ENCODE measurements around the gene IMP4.

Gene IMP4

GRCh38 chr2:130347220-130347925 is 4.7 kb downstream of the IMP4 start:
- Histone ChIP-seq H3K4me3 (ENCODE audit: low read depth in 1 of 2, low read length in 2 of 2) (no peak overlapping the region), H3K4me1 (ENCODE audit: insufficient read depth, low read length) (peaks cover 7% of the 10 kb centered on the region), H3K27ac (ENCODE audit: low read depth, low read length) (no peak overlapping the region), H3K9ac (ENCODE audit: low read length) (no peak overlapping the region), H3K9me3 (ENCODE audit: low read length) (no peaks in the 10 kb centered on the region), H3K36me3 (ENCODE audit: insufficient read depth, low read length) (peaks cover 37% of the 10 kb centered on the region), H3K27me3 (ENCODE audit: control insufficient read depth in 1 of 2, insufficient read depth in 2 of 2, low read length in 2 of 2) (no peaks in the 10 kb centered on the region)

GRCh38 chr2:130349174-130349573 is 6.5 kb downstream of the IMP4 start:
- Histone ChIP-seq H3K27ac (ENCODE audit: low read depth, low read length) (no peak overlapping the region), H3K4me3 (ENCODE audit: low read depth in 1 of 2, low read length in 2 of 2) (no peak overlapping the region), H3K9ac (ENCODE audit: low read length) (no peak overlapping the region), H3K27me3 (ENCODE audit: control insufficient read depth in 1 of 2, insufficient read depth in 2 of 2, low read length in 2 of 2) (no peaks in the 10 kb centered on the region), H3K36me3 (ENCODE audit: insufficient read depth, low read length) (peaks cover 37% of the 10 kb centered on the region), H3K4me1 (ENCODE audit: insufficient read depth, low read length) (peaks cover 8% of the 10 kb centered on the region), H3K9me3 (ENCODE audit: low read length) (no peaks in the 10 kb centered on the region)

GRCh38 chr2:130351711-130352110 is 9.0 kb downstream of the IMP4 start:
- peaks cover 21% of the 10 kb centered on the region for H3K4me1 ChIP-seq (ENCODE audit: insufficient read depth, low read length)
- H3K27ac ChIP-seq (ENCODE audit: low read depth, low read length): no peak overlapping the region
- peaks cover 14% of the 10 kb centered on the region for H3K36me3 ChIP-seq (ENCODE audit: insufficient read depth, low read length)
- H3K27me3 ChIP-seq (ENCODE audit: control insufficient read depth in 1 of 2, insufficient read depth in 2 of 2, low read length in 2 of 2): no peaks in the 10 kb centered on the region
- no peaks in the 10 kb centered on the region for H3K9me3 ChIP-seq (ENCODE audit: low read length)
- no peak overlapping the region for H3K4me3 ChIP-seq (ENCODE audit: low read depth in 1 of 2, low read length in 2 of 2)
- no peak overlapping the region for H3K9ac ChIP-seq (ENCODE audit: low read length)

- Histone ChIP-seq H3K36me3 (ENCODE audit: insufficient read depth, low read length) (peaks cover 8% of the 10 kb centered on the region), H3K9me3 (ENCODE audit: low read length) (no peaks in the 10 kb centered on the region), H3K4me1 (ENCODE audit: insufficient read depth, low read length) (peaks cover 25% of the 10 kb centered on the region), H3K9ac (ENCODE audit: low read length) (no peak overlapping the region), H3K27ac (ENCODE audit: low read depth, low read length) (no peak overlapping the region), H3K4me3 (ENCODE audit: low read depth in 1 of 2, low read length in 2 of 2) (no peak overlapping the region), H3K27me3 (ENCODE audit: control insufficient read depth in 1 of 2, insufficient read depth in 2 of 2, low read length in 2 of 2) (no peaks in the 10 kb centered on the region)
These were observed 9.5 kb downstream of the IMP4 start for GRCh38 chr2:130352237-130352636.

- Histone ChIP-seq H3K9me3 (ENCODE audit: low read length) (no peaks in the 10 kb centered on the region), H3K4me1 (ENCODE audit: insufficient read depth, low read length) (peaks cover 25% of the 10 kb centered on the region), H3K9ac (ENCODE audit: low read length) (no peak overlapping the region), H3K27me3 (ENCODE audit: control insufficient read depth in 1 of 2, insufficient read depth in 2 of 2, low read length in 2 of 2) (no peaks in the 10 kb centered on the region), H3K27ac (ENCODE audit: low read depth, low read length) (no peak overlapping the region), H3K36me3 (ENCODE audit: insufficient read depth, low read length) (no peaks in the 10 kb centered on the region), H3K4me3 (ENCODE audit: low read depth in 1 of 2, low read length in 2 of 2) (no peak overlapping the region)
These were observed 10.8 kb downstream of the IMP4 start for GRCh38 chr2:130353291-130354138.

- peaks cover 25% of the 10 kb centered on the region for H3K4me1 ChIP-seq (ENCODE audit: insufficient read depth, low read length)
- H3K36me3 ChIP-seq (ENCODE audit: insufficient read depth, low read length): no peaks in the 10 kb centered on the region
- H3K9me3 ChIP-seq (ENCODE audit: low read length): no peaks in the 10 kb centered on the region
- no peaks in the 10 kb centered on the region for H3K27me3 ChIP-seq (ENCODE audit: control insufficient read depth in 1 of 2, insufficient read depth in 2 of 2, low read length in 2 of 2)
- H3K9ac ChIP-seq (ENCODE audit: low read length): no peak overlapping the region
- H3K4me3 ChIP-seq (ENCODE audit: low read depth in 1 of 2, low read length in 2 of 2): no peak overlapping the region
- H3K27ac ChIP-seq (ENCODE audit: low read depth, low read length): no peak overlapping the region
These were observed 11.4 kb downstream of the IMP4 start for GRCh38 chr2:130354139-130354428.

- Histone ChIP-seq H3K9me3 (ENCODE audit: low read length) (no peaks in the 10 kb centered on the region), H3K4me1 (ENCODE audit: insufficient read depth, low read length) (peaks cover 25% of the 10 kb centered on the region), H3K27ac (ENCODE audit: low read depth, low read length) (peak overlapping the region; percentile 70), H3K27me3 (ENCODE audit: control insufficient read depth in 1 of 2, insufficient read depth in 2 of 2, low read length in 2 of 2) (no peaks in the 10 kb centered on the region), H3K4me3 (ENCODE audit: low read depth in 1 of 2, low read length in 2 of 2) (peak overlapping the region; percentile 59 to 86), H3K36me3 (ENCODE audit: insufficient read depth, low read length) (no peaks in the 10 kb centered on the region), H3K9ac (ENCODE audit: low read length) (no peak overlapping the region)
These were observed 12.5 kb downstream of the IMP4 start for GRCh38 chr2:130355172-130355577.

- Histone ChIP-seq H3K36me3 (ENCODE audit: insufficient read depth, low read length) (no peaks in the 10 kb centered on the region), H3K27me3 (ENCODE audit: control insufficient read depth in 1 of 2, insufficient read depth in 2 of 2, low read length in 2 of 2) (no peaks in the 10 kb centered on the region), H3K4me3 (ENCODE audit: low read depth in 1 of 2, low read length in 2 of 2) (peak within 1 kb of the TSS; percentile 59 to 86), H3K27ac (ENCODE audit: low read depth, low read length) (peak within 1 kb of the TSS; percentile 70), H3K9ac (ENCODE audit: low read length) (no peak within 1 kb of the TSS), H3K4me1 (ENCODE audit: insufficient read depth, low read length) (peaks cover 25% of the 10 kb centered on the region), H3K9me3 (ENCODE audit: low read length) (no peaks in the 10 kb centered on the region)
These were observed 13.1 kb downstream of the IMP4 start, which contains the start of gene PTPN18 for GRCh38 chr2:130355578-130356431. Gene PTPN18, plus strand, starts transcription at chr2:130356056. Its CDS starts 52 bp downstream, at chr2:130356108.

GRCh38 chr2:130357864-130358263 is 15.2 kb downstream of the IMP4 start:
- Histone ChIP-seq H3K9ac (ENCODE audit: low read length) (no peak overlapping the region), H3K36me3 (ENCODE audit: insufficient read depth, low read length) (no peaks in the 10 kb centered on the region), H3K27me3 (ENCODE audit: control insufficient read depth in 1 of 2, insufficient read depth in 2 of 2, low read length in 2 of 2) (no peaks in the 10 kb centered on the region), H3K4me3 (ENCODE audit: low read depth in 1 of 2, low read length in 2 of 2) (no peak overlapping the region), H3K4me1 (ENCODE audit: insufficient read depth, low read length) (peaks cover 25% of the 10 kb centered on the region), H3K9me3 (ENCODE audit: low read length) (no peaks in the 10 kb centered on the region), H3K27ac (ENCODE audit: low read depth, low read length) (no peak overlapping the region)

GRCh38 chr2:130358420-130359350 is 16.0 kb downstream of the IMP4 start:
- no peaks in the 10 kb centered on the region for H3K27me3 ChIP-seq (ENCODE audit: control insufficient read depth in 1 of 2, insufficient read depth in 2 of 2, low read length in 2 of 2)
- H3K36me3 ChIP-seq (ENCODE audit: insufficient read depth, low read length): no peaks in the 10 kb centered on the region
- H3K4me1 ChIP-seq (ENCODE audit: insufficient read depth, low read length): peaks cover 22% of the 10 kb centered on the region
- H3K4me3 ChIP-seq (ENCODE audit: low read depth in 1 of 2, low read length in 2 of 2): no peak overlapping the region
- H3K27ac ChIP-seq (ENCODE audit: low read depth, low read length): no peak overlapping the region
- no peaks in the 10 kb centered on the region for H3K9me3 ChIP-seq (ENCODE audit: low read length)
- H3K9ac ChIP-seq (ENCODE audit: low read length): no peak overlapping the region

All from muscle layer of colon (tissue), 2 donors.